ENCODE data around the gene ZNF425.

DNA sequence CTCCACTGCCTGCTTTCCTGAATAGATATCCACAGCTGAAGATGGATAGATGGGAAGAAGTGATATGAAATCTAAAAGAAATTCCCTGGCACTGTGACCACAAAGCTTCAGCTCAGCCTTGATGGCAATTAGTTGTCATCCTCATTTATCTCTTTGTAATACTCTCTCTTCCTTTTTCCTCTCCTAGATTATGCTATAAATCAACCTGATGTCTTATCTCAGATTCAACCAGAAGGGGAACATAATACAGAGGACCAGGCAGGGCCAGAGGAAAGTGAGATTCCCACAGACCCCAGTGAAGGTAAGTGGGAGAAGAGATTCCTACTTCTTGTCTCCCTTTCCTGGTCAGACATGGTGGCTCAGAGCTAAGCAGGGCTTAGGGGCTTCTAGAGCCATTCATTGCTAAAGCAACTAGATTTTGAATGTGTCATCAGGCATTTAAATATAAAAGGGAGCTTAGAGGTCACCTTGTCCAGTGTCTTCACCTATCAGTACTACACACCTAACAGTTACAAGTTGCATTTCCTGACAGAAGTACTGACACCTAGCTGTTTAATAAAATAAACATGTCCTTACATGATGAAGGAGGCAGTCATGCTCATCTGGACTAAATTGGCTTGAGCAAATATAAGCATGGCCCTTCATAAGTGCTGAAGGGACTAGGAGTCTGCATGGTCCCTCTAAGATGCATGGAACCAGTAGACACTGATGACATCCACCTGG is 40.7 kb upstream of the ZNF425 start:
- TF ChIP-seq POLR2A (IDR thresholded peaks at IDR 0.05), result no peak
- TF ChIP-seq, protein P1, sequence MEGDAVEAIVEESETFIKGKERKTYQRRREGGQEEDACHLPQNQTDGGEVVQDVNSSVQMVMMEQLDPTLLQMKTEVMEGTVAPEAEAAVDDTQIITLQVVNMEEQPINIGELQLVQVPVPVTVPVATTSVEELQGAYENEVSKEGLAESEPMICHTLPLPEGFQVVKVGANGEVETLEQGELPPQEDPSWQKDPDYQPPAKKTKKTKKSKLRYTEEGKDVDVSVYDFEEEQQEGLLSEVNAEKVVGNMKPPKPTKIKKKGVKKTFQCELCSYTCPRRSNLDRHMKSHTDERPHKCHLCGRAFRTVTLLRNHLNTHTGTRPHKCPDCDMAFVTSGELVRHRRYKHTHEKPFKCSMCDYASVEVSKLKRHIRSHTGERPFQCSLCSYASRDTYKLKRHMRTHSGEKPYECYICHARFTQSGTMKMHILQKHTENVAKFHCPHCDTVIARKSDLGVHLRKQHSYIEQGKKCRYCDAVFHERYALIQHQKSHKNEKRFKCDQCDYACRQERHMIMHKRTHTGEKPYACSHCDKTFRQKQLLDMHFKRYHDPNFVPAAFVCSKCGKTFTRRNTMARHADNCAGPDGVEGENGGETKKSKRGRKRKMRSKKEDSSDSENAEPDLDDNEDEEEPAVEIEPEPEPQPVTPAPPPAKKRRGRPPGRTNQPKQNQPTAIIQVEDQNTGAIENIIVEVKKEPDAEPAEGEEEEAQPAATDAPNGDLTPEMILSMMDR (IDR thresholded peaks at IDR 0.05), result no peak
- TF ChIP-seq EP300 (IDR thresholded peaks at IDR 0.05), result no peak
